Thyroid gland (tissue), 4 donors: ENCODE measurements around the gene DMD. TPM values are rescaled to one million over a fixed set of nuclear protein-coding genes. Genes with fewer than 3 reads are reported as not detected.

ENCODE experiments used
- DNase-seq, 2 donors: peaks; one replicate each; pipeline ENCODE4 v3.0.0-alpha.2; 2019
- H3K27ac ChIP-seq, 3 donors: fragments of 200-600 bp; sonication (generic); 1 replicate in 2 of 3; 2 replicates in 1 of 3; pipeline ENCODE4 v1.5.1; 2016 to 2019; ENCODE audit warnings: mild to moderate bottlenecking in 1 of 3, moderate library complexity in 1 of 3
- H3K27me3 ChIP-seq: fragments of 200-600 bp; sonication (generic); one replicate; pipeline ENCODE4 v1.5.1; 2019
- H3K36me3 ChIP-seq, 2 donors: fragments of 200-600 bp; sonication (generic); one replicate each; pipeline ENCODE4 v1.5.1; 2016 to 2019
- H3K4me1 ChIP-seq, 2 donors: fragments of 200-600 bp; sonication (generic); one replicate each; pipeline ENCODE4 v1.5.1; 2017 to 2019
- H3K4me3 ChIP-seq, 3 donors: fragments of 200-600 bp; sonication (generic); replicated peaks in 1 of 3; 1 replicate in 2 of 3; 2 replicates in 1 of 3; pipeline ENCODE4 v1.5.1; 2016; ENCODE audit warnings: mild to moderate bottlenecking in 1 of 3
- H3K9me3 ChIP-seq: fragments of 200-600 bp; sonication (generic); one replicate; pipeline ENCODE4 v1.5.1; 2017
- POLR2A ChIP-seq, 2 donors: fragments of 450-650 bp; IDR thresholded peaks; one replicate each; pipeline ENCODE4 v1.6.1; 2017; ENCODE audit warnings: antibody characterized with exemption in 2 of 2, mild to moderate bottlenecking in 2 of 2, moderate library complexity in 1 of 2
- WGBS, 2 donors: methylation state at CpG; one replicate each; pipeline ENCODE4 v1.1.5; 2017; 5-methylcytosine and 5-hydroxymethylcytosine counted together
- intact Hi-C: fragments of 100-400 bp; cut with DNase I; formaldehyde crosslinking; loops from one replicate; pipeline ENCODE4 v1.15.1; 2023
- total RNA-seq, 4 donors: library from RNA; depleted of rRNA; stranded (reverse); fragments of >200 nt; gene quantifications; one replicate each; pipeline ENCODE4 v1.2.3, GENCODE V29; 2016
- TF ChIP-seq, protein P1 (sequence below), 6 experiments: fragments of 200-600 bp in 3 of 6; fragments of 450-650 bp in 3 of 6; sonication (generic) in 3 of 6; IDR thresholded peaks; one replicate each; pipeline ENCODE4 v1.5.1; 2016 to 2019; ENCODE audit warnings: antibody characterized with exemption in 6 of 6, mild to moderate bottlenecking in 2 of 6, inconsistent platforms in 1 of 6, moderate library complexity in 1 of 6

Gene DMD
- total RNA-seq, 4 donors from 2014 or later, result 16.5 to 24.0 (median 21.7) TPM

DNA sequence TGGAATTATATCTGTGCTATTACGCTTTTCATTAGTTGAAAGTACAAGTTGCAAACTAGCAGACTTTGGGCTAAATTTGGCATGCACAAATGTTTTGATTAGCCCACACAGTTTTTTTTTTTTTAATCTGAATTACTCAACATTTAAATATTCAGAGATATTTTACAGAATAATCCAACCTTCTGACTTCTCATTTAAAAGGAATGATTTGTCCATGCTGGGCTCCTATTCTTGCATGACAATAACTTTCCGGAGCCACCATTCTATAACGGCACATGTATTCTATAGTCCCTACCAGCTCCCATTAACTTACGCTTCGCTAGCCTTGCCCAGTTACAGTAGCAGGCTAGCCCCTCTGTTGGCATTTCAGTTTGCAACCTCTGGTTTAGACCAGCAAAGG lies 1920.2 kb downstream of the DMD start:
- no peak for DNase-seq
- no peak overlapping the region for H3K4me3 ChIP-seq
- intact Hi-C loops, result no loop called here
- H3K9me3 ChIP-seq, result no peaks in the 10 kb centered on the region
- H3K27ac ChIP-seq, result no peak overlapping the region
- WGBS, 2 donors, result 92 to 97% methylated on average over 5 of the region's 5 CpGs
- no peaks in the 10 kb centered on the region for H3K27me3 ChIP-seq
- H3K4me1 ChIP-seq, result no peaks in the 10 kb centered on the region
- no peaks in the 10 kb centered on the region for H3K36me3 ChIP-seq
- TF ChIP-seq, protein P1, sequence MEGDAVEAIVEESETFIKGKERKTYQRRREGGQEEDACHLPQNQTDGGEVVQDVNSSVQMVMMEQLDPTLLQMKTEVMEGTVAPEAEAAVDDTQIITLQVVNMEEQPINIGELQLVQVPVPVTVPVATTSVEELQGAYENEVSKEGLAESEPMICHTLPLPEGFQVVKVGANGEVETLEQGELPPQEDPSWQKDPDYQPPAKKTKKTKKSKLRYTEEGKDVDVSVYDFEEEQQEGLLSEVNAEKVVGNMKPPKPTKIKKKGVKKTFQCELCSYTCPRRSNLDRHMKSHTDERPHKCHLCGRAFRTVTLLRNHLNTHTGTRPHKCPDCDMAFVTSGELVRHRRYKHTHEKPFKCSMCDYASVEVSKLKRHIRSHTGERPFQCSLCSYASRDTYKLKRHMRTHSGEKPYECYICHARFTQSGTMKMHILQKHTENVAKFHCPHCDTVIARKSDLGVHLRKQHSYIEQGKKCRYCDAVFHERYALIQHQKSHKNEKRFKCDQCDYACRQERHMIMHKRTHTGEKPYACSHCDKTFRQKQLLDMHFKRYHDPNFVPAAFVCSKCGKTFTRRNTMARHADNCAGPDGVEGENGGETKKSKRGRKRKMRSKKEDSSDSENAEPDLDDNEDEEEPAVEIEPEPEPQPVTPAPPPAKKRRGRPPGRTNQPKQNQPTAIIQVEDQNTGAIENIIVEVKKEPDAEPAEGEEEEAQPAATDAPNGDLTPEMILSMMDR (IDR thresholded peaks at IDR 0.05), result no peak
- no peak for TF ChIP-seq POLR2A (IDR thresholded peaks at IDR 0.05)

DNA sequence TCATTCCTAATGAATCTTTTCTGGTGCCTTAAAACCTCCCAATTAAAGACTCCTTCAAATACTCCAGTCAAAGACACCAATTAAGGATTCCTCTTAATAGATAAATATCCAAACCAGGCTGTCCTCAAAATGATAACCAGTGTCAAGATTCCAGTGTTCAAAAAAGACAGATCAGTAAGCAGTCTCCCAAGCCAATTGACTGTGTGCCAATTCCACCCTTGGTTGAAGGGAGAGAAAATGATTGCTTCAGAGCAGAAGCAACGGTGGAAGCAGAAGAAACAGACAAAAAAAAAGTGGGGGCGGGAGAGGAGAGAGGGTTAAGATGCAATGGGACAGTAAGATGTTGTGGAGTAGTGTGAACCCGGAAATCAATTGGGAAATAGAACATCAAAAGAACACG lies 1923.5 kb downstream of the DMD start:
- TF ChIP-seq POLR2A (IDR thresholded peaks at IDR 0.05), result no peak
- TF ChIP-seq, protein P1 (IDR thresholded peaks at IDR 0.05), result no peak
- Histone ChIP-seq H3K4me1 (no peaks in the 10 kb centered on the region), H3K27ac (no peak overlapping the region), H3K9me3 (no peaks in the 10 kb centered on the region), H3K27me3 (no peaks in the 10 kb centered on the region), H3K4me3 (no peak overlapping the region), H3K36me3 (no peaks in the 10 kb centered on the region)
- intact Hi-C loops, result no loop called here
- 66 to 67% methylated on average over 4 of the region's 4 CpGs for WGBS, 2 donors
- no peak for DNase-seq

DNA sequence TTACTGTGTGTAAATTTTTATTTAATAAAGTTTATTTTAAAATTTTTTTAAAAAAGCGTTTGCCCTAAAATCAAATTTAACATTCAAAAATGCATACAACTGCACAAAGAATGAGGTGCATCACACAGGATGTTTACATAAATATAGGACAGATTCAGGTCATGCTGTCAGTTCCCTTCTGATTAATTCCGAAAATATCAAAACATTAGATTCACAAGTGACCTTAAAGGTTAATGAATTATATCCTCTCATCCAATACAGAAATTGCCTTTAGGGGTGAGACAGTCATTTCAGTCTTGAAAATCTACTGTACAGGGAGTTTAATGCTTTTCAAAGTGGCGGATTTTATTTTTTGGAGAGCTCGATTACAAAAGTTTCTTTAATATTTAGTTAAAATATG lies 1930.8 kb downstream of the DMD start:
- no peak for DNase-seq
- H3K27ac ChIP-seq, result no peak overlapping the region
- H3K36me3 ChIP-seq, result no peaks in the 10 kb centered on the region
- H3K4me1 ChIP-seq, result no peaks in the 10 kb centered on the region
- WGBS, 2 donors, result 83 to 84% methylated on average over 4 of the region's 4 CpGs
- TF ChIP-seq, protein P1 (IDR thresholded peaks at IDR 0.05), result no peak
- TF ChIP-seq POLR2A (IDR thresholded peaks at IDR 0.05), result no peak
- H3K27me3 ChIP-seq, result no peaks in the 10 kb centered on the region
- H3K4me3 ChIP-seq, result no peak overlapping the region
- intact Hi-C loops, result no loop called here
- H3K9me3 ChIP-seq, result no peaks in the 10 kb centered on the region

DNA sequence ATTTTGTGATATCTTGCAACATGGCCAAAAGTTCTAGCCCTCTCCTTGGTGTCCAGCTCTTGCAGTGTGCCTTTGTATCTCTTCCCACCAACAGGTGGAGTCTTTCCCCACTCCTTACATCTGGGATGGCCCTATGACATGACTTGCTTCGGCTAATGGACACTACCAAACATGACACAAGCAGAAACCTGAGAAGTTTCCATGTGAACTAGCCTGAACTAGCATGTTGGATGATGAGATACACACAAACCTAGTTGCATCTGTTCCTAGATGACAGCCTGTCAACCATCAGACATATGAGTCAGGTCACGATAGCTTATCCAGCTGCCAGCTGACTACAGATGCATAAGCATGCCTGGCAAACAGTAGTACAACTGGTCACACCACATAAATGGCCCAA lies 1932.0 kb downstream of the DMD start:
- 73 to 90% methylated on average over 2 of the region's 2 CpGs for whole genome bisulfite sequencing, 2 donors
- Histone ChIP-seq H3K4me1 (no peaks in the 10 kb centered on the region), H3K27me3 (no peaks in the 10 kb centered on the region), H3K27ac (no peak overlapping the region), H3K36me3 (no peaks in the 10 kb centered on the region), H3K4me3 (no peak overlapping the region), H3K9me3 (no peaks in the 10 kb centered on the region)
- no peak for DNase-seq
- no peak for TF ChIP-seq POLR2A (IDR thresholded peaks at IDR 0.05)
- TF ChIP-seq, protein P1 (IDR thresholded peaks at IDR 0.05), result peak in 4 of 6 experiments; percentile 26 to 39 (median 28)
- intact Hi-C loops, result no loop called here

DNA sequence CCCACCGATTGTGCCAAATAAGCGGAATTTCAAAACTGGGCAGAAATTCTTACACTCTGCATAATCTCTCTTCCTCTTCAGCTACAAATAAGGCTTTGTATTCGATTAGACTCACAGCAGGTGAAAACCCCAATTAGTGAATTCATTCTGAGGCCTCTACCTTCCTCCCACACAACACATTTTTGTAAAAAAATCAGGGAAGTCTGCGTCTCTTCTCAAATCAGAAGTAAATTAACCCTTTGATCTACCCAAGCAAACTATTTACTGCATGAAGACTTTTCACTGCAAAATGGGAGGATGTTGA lies 1938.9 kb downstream of the DMD start:
- no peaks in the 10 kb centered on the region for H3K9me3 ChIP-seq
- TF ChIP-seq, protein P1 (IDR thresholded peaks at IDR 0.05), result no peak

More for the DNA sequence above, 1938.9 kb downstream of the DMD start:
- intact Hi-C loops, result no loop called here
- 63 to 65% methylated on average over 4 of the region's 4 CpGs for WGBS, 2 donors
- Histone ChIP-seq H3K27ac (no peak overlapping the region), H3K27me3 (no peaks in the 10 kb centered on the region), H3K36me3 (no peaks in the 10 kb centered on the region), H3K4me3 (no peak overlapping the region), H3K4me1 (no peaks in the 10 kb centered on the region)
- no peak for DNase-seq
